CD4-positive, alpha-beta T cell (primary cell): ENCODE measurements around the gene C1QL3. TPM values are rescaled to one million over a fixed set of nuclear protein-coding genes. Genes with fewer than 3 reads are reported as not detected.

Source experiments
- ATAC-seq: fragments of 200-7000 bp; cut with Tn5 transposase; one replicate; pipeline ENCODE4 v1.10.0; 2022; ENCODE audit warnings: mild to moderate bottlenecking; ENCODE audit not compliant: poor library complexity
- CTCF ChIA-PET: fragments of 350-600 bp; sonication (Branson Sonifier 250); formaldehyde crosslinking; loops from one replicate; lab custom pipeline; 2021; ENCODE audit warnings: antibody characterized with exemption, inconsistent platforms; lab: Charles Lee
- POLR2A ChIA-PET: fragments of 350-600 bp; sonication (Branson Sonifier 250); formaldehyde crosslinking; loops from one replicate; lab custom pipeline; 2021; ENCODE audit warnings: antibody characterized with exemption, inconsistent platforms; lab: Charles Lee
- DNase-seq, 14 experiments: peaks; one replicate each; pipeline ENCODE4 v3.0.0-alpha.2; 2013 to 2020; ENCODE audit warnings: mixed read lengths in 2 of 14
- H3K27ac ChIP-seq, 2 donors: one replicate each; pipeline versions ENCODE4 v1.5.1 to v1.7.0; 2013; ENCODE audit warnings: low read length in 2 of 2, low read depth in 1 of 2, mild to moderate bottlenecking in 1 of 2
- H3K27me3 ChIP-seq, 2 experiments: 1 replicate in 1 of 2; 2 replicates in 1 of 2; pipeline versions ENCODE4 v1.6.1 to v1.7.0; 2013; ENCODE audit warnings: low read length in 2 of 2, control low read depth in 1 of 2, mild to moderate bottlenecking in 1 of 2, moderate library complexity in 1 of 2; ENCODE audit not compliant: insufficient read depth in 2 of 2, control insufficient read depth in 1 of 2
- H3K36me3 ChIP-seq: one replicate; pipeline ENCODE4 v1.6.1; 2013; ENCODE audit warnings: low read length, control low read depth; ENCODE audit not compliant: insufficient read depth
- H3K4me1 ChIP-seq: one replicate; pipeline ENCODE4 v1.6.1; 2013; ENCODE audit warnings: low read length, control low read depth; ENCODE audit not compliant: insufficient read depth
- H3K4me3 ChIP-seq: one replicate; pipeline ENCODE4 v1.5.1; 2013; ENCODE audit warnings: mild to moderate bottlenecking, low read length, moderate library complexity
- H3K9me3 ChIP-seq, 2 experiments: 1 replicate in 1 of 2; 2 replicates in 1 of 2; pipeline versions ENCODE4 v1.6.1 to v1.7.0; 2013; ENCODE audit warnings: low read length in 2 of 2, mild to moderate bottlenecking in 2 of 2, control low read depth in 1 of 2, moderate library complexity in 1 of 2; ENCODE audit not compliant: control insufficient read depth in 1 of 2, insufficient read depth in 1 of 2
- H3K27ac Mint-ChIP-seq: one replicate; pipeline ENCODE4 v1.8.0; 2020; ENCODE audit warnings: mixed read lengths
- H3K27me3 Mint-ChIP-seq: one replicate; pipeline ENCODE4 v1.8.0; 2021; ENCODE audit warnings: mixed read lengths
- H3K36me3 Mint-ChIP-seq: one replicate; pipeline ENCODE4 v1.8.0; 2021; ENCODE audit warnings: low read depth, mixed read lengths
- H3K4me1 Mint-ChIP-seq: one replicate; pipeline ENCODE4 v1.8.0; 2021; ENCODE audit warnings: low read depth, mixed read lengths
- H3K4me3 Mint-ChIP-seq: one replicate; pipeline ENCODE4 v1.8.0; 2020; ENCODE audit warnings: mild to moderate bottlenecking, mixed read lengths
- H3K9me3 Mint-ChIP-seq: one replicate; pipeline ENCODE4 v1.8.0; 2020; ENCODE audit warnings: mixed read lengths
- CTCF ChIP-seq: fragments of 200-600 bp; IDR thresholded peaks from one replicate; pipeline ENCODE4 v1.8.0; 2022; ENCODE audit warnings: antibody characterized with exemption, mild to moderate bottlenecking
- intact Hi-C, 2 experiments: fragments of 100-400 bp; cut with DNase I in 1 of 2; cut with micrococcal nuclease in 1 of 2; formaldehyde crosslinking; loops; one replicate each; pipeline versions ENCODE4 v1.15.1 to v1.9.0; 2023 to 2025; cut with DNase I, micrococcal nuclease
- total RNA-seq, 174 experiments: library from RNA in 2 of 174; stranded (reverse) in 2 of 174; gene quantifications; one replicate each; pipeline ENCODE4 v1.2.3 and lab custom pipeline; 2021 to 2026

Gene C1QL3
- total RNA-seq, 2 experiments from 2014 or later, result not detected

- no peak overlapping the region for H3K4me3 ChIP-seq
- peaks cover 6 to 11% of the 10 kb centered on the region in 2 experiments for H3K27me3 ChIP-seq
- TF ChIP-seq CTCF, result no peak
- H3K36me3 ChIP-seq, result no peaks in the 10 kb centered on the region
- Mint-ChIP-seq H3K27ac (no peak overlapping the region), H3K4me1 (no peaks in the 10 kb centered on the region), H3K36me3 (no peaks in the 10 kb centered on the region), H3K9me3 (no peaks in the 10 kb centered on the region), H3K4me3 (no peak overlapping the region), H3K27me3 (peaks cover 37% of the 10 kb centered on the region)
- DNase-seq, result no peak
- no peak for ATAC-seq
- no peak overlapping the region for H3K27ac ChIP-seq
- CTCF ChIA-PET, result no interaction called here
- no peaks in the 10 kb centered on the region for H3K4me1 ChIP-seq
- POLR2A ChIA-PET, result no interaction called here
- intact Hi-C loops, result no loop called here
- no peaks in the 10 kb centered on the region for H3K9me3 ChIP-seq
Measured at GRCh38 chr10:16527452-16527851, 5.8 kb upstream of the C1QL3 start.

- peaks cover 16% of the 10 kb centered on the region for H3K4me1 ChIP-seq
- ATAC-seq (no peak), DNase-seq (peak in 5 of 14 experiments; percentile 5 to 16 (median 10))
- no peak for TF ChIP-seq CTCF
- H3K4me3 ChIP-seq, result peak overlapping the region; percentile 40
- Mint-ChIP-seq H3K4me3 (no peak overlapping the region), H3K9me3 (no peaks in the 10 kb centered on the region), H3K27ac (no peak overlapping the region), H3K36me3 (no peaks in the 10 kb centered on the region), H3K27me3 (peaks cover 56% of the 10 kb centered on the region), H3K4me1 (peaks cover 10% of the 10 kb centered on the region)
- no peaks in the 10 kb centered on the region for H3K36me3 ChIP-seq
- peaks cover 22 to 29% of the 10 kb centered on the region in 2 experiments for H3K27me3 ChIP-seq
- ChIA-PET POLR2A (interaction anchor here (0.7 kb wide), 1 partner anchor 84 kb away, joined by 3 read pairs; the partner anchor contains the start of gene PTER), CTCF (interaction anchor here (0.7 kb wide), 1 partner anchor 122 kb away, joined by 3 read pairs; no protein-coding TSS in a partner anchor)
- H3K9me3 ChIP-seq, result peaks cover 0 to 4% of the 10 kb centered on the region in 2 experiments
- H3K27ac ChIP-seq, result no peak overlapping the region
- intact Hi-C loops, result no loop called here
Measured at GRCh38 chr10:16520900-16521299, 779 bp downstream of the C1QL3 start.

GRCh38 chr10:16519908-16520861 lies 1.5 kb downstream of the C1QL3 start:
- peaks cover 22 to 29% of the 10 kb centered on the region in 2 experiments for H3K27me3 ChIP-seq
- peaks cover 0 to 4% of the 10 kb centered on the region in 2 experiments for H3K9me3 ChIP-seq
- TF ChIP-seq CTCF, result no peak
- POLR2A ChIA-PET, result no interaction called here
- H3K9me3 Mint-ChIP-seq, result no peaks in the 10 kb centered on the region
- H3K4me1 Mint-ChIP-seq, result peaks cover 10% of the 10 kb centered on the region
- peak overlapping the region; percentile 12 for H3K4me3 ChIP-seq
- no peaks in the 10 kb centered on the region for H3K36me3 Mint-ChIP-seq
- H3K4me1 ChIP-seq, result peaks cover 16% of the 10 kb centered on the region
- no peak overlapping the region for H3K27ac ChIP-seq
- H3K27ac Mint-ChIP-seq, result no peak overlapping the region
- peak in 3 of 14 experiments; percentile 4 to 16 (median 5) for DNase-seq
- CTCF ChIA-PET, result no interaction called here
- H3K27me3 Mint-ChIP-seq, result peaks cover 51% of the 10 kb centered on the region
- H3K36me3 ChIP-seq, result no peaks in the 10 kb centered on the region
- no peak for ATAC-seq
- intact Hi-C loops, result no loop called here
- peak overlapping the region; percentile 81 for H3K4me3 Mint-ChIP-seq
